HG03060 (cell line): Measurements from ENCODE around the gene RNF4.

Experiments used
- ATAC-seq: cut with Tn5 transposase; IDR thresholded peaks from one replicate; pipeline ENCODE4 v1.9.1; 2021; ENCODE audit warnings: low read depth, moderate number of reproducible peaks; ENCODE audit not compliant: unreplicated experiment

Gene RNF4

GRCh38 chr4:2437475-2438215, 31.3 kb upstream of the RNF4 start:
- no peak for ATAC-seq

- ATAC-seq = no peak
Observed at GRCh38 chr4:2438822-2439718, 29.8 kb upstream of the RNF4 start.

- no peak for ATAC-seq
Observed at GRCh38 chr4:2441393-2442174, 27.3 kb upstream of the RNF4 start.

- no peak for ATAC-seq
Observed at GRCh38 chr4:2442175-2442993, 26.5 kb upstream of the RNF4 start.

- no peak for ATAC-seq
Observed at GRCh38 chr4:2443061-2443730, 25.7 kb upstream of the RNF4 start.

GRCh38 chr4:2443956-2444740, 24.8 kb upstream of the RNF4 start:
- no peak for ATAC-seq

- no peak for ATAC-seq
Observed at GRCh38 chr4:2445130-2445529, 23.8 kb upstream of the RNF4 start.

- no peak for ATAC-seq
Observed at GRCh38 chr4:2445571-2445970, 23.3 kb upstream of the RNF4 start.

- ATAC-seq = no peak
Observed at GRCh38 chr4:2446656-2447564, 22.0 kb upstream of the RNF4 start.

- no peak for ATAC-seq
Observed at GRCh38 chr4:2448589-2448988, 20.3 kb upstream of the RNF4 start.

GRCh38 chr4:2449051-2449450, 19.9 kb upstream of the RNF4 start:
- ATAC-seq = no peak

- no peak for ATAC-seq
Observed at GRCh38 chr4:2449511-2450392, 19.2 kb upstream of the RNF4 start.

GRCh38 chr4:2450394-2451035, 18.4 kb upstream of the RNF4 start:
- no peak for ATAC-seq

- no peak for ATAC-seq
Observed at GRCh38 chr4:2451036-2451520, 17.8 kb upstream of the RNF4 start.

- no peak for ATAC-seq
Observed at GRCh38 chr4:2451821-2452785, 16.8 kb upstream of the RNF4 start.
